ENCODE results near the gene LRRC32.

GRCh38 chr11:76682106-76682505 is 11.6 kb upstream of the LRRC32 start:
- TF ChIP-seq CTCF (conservative IDR thresholded peaks at IDR 0.05 in 1 of 2, IDR thresholded peaks at IDR 0.05 in 1 of 2; ENCODE audit: low read depth in 1 of 2, low read length in 2 of 2) (no peak), EZH2 (IDR thresholded peaks at IDR 0.05; ENCODE audit: low read length, missing control alignments) (no peak)
